IPS-11a (cell line): ENCODE results near the gene RNF151.
A peak's percentile ranks its signal among the peaks of the same experiment; 100 is the strongest.

ENCODE experiments used
- H3K4me3 ChIP-seq: one replicate; pipeline ENCODE4 v1.5.1; 2013; ENCODE audit warnings: low read depth, low read length, control low read depth

Gene RNF151

DNA sequence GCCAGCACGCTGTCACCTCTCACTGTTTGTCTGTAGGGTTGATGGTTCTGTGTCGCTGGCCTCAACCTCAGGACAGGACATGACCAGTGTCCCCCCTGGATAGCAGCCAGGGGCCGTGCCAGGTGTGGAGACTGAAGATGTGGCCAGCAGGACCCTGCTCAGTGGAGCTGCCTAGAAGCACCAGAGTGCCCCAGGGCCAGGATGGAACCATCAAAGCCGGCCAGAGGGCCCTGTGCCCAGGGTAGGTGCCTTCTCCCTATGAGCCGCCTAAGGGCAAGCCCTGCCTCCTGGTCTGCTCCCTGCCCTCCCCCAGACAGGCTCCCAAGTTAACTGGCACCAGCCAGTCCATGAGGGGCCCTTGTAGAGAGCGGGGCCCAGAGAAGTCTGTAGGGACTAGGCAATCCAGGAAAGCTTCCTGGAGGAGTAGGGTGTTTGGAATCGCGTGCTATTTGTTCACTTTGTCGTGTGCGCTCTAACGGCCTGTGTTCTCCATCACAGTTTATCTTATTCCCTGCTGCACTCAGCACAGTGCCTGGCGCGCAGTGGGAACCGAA is 7.9 kb upstream of the RNF151 start:
- H3K4me3 ChIP-seq: peak overlapping the region; percentile 83

DNA sequence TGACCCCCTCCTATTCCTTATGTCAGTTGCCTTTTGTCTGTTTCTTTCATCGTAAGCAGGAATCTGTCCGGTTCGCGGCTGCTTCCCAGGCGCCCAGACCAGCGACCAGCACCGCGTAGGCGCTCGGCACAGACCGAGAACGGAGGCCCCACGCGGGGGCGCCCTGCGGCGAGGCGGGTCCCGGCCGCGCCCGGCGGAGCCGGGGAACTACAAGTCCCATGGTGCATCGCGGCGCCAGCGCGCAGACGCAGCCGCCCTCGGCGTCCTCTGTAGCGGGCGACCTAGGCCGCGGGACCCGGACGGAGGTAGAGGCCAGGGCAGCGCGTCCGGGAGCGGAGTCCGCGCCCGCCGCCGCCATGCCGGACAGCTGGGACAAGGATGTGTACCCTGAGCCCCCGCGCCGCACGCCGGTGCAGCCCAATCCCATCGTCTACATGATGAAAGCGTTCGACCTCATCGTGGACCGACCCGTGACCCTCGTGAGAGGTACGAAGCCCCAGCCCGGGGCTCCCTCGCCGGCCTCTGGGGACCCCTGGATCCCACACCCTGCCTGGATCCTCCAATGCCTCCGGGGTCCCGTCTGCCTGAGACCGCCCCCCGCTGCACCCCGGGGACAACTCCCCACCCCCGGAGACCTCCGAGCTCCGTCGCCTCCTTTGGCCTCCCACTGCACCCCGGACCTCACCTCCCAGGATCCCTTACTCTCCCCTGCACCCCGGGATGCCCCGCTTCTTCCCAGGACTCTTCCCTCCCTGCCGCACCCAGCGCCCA is 7.2 kb upstream of the RNF151 start, which contains the start of gene NDUFB10:
Gene NDUFB10, plus strand, starts transcription at position 270 of the 771 bp plus-strand sequence. Its CDS starts 87 bp downstream, at position 357.
- H3K4me3 ChIP-seq: peak within 1 kb of the TSS; percentile 83

DNA sequence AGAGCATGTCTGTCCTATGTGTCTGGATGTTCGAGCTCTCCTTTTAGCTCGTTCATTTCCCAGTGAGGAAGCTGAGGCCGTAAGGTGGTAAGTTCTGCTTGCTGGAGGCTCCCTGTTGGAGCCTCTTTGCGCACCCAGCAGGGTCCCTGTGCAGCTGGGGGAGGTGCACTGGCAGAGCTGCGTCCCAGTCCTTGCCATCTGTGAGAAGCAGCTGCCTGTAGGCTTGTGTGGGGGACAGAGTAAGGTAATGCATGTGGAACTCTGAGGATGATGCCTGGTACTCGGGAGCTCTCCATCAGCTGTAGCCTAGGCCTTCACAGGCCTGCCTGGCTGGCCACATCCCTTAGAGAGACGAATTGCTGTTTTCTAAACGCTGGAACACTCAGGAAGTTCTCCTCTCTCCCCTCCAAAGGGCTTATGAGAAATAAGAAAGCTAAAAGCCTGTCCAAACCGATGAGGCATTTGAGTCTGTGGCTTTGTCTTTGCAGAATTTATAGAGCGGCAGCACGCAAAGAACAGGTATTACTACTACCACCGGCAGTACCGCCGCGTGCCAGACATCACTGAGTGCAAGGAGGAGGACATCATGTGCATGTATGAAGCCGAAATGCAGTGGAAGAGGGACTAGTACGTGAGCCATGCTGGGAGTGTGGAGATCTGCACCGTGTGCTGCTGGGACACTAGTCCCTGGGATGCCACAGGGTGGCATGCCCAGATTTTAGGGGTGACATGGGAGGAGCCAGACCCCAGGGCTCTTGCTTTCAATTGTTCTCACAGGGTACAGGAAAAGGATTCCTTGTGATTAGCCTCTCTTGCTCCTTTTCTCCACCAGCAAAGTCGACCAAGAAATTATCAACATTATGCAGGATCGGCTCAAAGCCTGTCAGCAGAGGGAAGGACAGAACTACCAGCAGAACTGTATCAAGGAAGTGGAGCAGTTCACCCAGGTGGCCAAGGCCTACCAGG is 5.7 kb upstream of the RNF151 start:
- no peak overlapping the region for H3K4me3 ChIP-seq

DNA sequence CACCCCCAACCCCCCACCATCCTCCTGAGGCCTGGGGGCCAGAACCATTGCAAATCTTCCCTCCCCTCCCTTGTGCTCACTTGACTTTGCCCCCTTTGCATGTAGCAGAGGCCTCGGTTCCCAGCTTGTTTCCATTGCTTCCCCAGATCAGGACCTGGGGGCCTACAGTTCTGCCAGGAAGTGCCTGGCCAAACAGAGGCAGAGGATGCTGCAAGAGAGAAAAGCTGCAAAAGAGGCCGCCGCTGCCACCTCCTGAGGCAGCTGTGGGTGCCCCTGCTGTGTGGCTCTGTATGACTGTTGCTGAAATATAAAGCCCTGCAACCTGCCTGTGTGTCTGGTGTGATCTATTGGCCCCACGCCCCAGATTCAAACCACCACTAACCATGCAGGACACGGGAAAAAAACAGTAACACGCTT is 5.0 kb upstream of the RNF151 start:
- H3K4me3 ChIP-seq: no peak overlapping the region

DNA sequence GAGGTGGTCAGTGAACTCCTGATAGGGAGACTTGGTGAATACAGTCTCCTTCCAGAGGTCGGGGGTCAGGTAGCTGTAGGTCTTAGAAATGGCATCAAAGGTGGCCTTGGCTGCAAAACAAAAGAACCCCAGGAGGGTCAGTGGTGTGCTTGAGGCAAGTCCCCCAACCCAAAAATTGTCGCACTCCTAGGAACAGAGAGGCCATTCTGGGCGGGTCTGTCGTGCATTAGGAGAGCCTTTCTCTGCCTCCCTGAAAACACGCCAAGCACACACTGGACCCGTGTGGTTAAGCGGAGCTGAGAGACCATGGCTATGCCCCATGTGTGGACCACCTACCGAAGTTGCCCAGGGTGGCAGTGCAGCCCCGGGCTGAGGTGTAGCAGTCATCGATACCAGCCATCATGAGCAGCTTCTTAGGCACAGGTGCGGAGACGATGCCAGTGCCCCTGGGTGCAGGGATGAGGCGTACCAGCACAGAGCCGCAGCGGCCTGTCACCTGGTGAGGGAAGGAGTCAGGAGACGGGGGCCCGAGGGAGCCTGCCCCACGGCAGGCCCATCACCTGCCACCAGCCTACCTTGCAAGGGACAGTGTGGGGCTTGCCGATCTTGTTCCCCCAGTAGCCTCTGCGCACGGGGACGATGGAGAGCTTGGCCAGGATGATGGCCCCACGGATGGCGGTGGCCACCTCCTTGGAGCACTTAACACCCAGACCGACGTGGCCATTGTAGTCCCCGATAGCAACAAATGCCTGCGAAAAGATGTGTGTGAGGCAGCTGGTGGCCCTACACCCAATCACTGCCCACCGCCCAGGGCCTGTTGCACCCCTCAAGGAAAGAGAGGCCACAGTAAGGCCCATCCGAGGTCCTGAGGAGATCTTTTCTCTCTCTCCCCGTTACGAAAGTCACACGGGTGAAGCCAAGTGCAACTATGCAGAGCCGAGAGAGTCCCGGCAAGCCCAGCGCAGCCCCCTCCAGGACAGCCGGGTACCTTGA is 4.2 kb upstream of the RNF151 start:
- H3K4me3 ChIP-seq: peak overlapping the region; percentile 93

DNA sequence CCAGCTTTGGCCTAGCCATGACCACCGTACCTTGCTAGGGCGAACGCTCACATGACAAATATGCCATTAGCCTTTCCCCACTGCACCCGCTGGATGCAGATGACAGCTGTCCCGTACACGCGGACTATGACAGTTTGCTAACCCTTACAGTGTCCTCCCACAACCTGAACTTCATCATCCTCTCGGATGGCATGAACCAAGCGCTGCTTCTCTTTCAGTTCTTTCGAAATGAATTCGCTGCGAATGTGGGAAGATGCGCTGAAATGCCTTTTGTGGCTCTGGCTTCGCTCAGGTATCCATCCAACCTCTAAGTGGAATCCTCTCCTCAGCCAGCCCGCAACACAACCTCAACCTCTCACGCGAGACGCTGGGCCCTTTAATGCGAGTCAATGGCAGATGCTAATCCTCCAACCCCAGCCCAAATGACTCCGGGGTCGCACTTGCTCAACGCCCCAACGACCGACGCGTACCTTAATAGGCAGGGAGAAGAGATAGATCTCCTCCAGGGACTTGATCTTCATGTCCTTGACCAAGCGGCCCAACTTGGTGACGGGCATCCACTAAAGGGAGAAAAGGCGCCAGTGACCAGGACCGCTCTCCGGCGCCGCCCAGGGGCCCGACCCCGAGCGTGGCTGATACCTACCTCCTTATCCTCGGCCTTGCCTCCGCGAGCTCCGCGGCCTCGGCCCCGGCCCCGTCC is 2.7 kb upstream of the RNF151 start:
- H3K4me3 ChIP-seq: peak overlapping the region; percentile 93

DNA sequence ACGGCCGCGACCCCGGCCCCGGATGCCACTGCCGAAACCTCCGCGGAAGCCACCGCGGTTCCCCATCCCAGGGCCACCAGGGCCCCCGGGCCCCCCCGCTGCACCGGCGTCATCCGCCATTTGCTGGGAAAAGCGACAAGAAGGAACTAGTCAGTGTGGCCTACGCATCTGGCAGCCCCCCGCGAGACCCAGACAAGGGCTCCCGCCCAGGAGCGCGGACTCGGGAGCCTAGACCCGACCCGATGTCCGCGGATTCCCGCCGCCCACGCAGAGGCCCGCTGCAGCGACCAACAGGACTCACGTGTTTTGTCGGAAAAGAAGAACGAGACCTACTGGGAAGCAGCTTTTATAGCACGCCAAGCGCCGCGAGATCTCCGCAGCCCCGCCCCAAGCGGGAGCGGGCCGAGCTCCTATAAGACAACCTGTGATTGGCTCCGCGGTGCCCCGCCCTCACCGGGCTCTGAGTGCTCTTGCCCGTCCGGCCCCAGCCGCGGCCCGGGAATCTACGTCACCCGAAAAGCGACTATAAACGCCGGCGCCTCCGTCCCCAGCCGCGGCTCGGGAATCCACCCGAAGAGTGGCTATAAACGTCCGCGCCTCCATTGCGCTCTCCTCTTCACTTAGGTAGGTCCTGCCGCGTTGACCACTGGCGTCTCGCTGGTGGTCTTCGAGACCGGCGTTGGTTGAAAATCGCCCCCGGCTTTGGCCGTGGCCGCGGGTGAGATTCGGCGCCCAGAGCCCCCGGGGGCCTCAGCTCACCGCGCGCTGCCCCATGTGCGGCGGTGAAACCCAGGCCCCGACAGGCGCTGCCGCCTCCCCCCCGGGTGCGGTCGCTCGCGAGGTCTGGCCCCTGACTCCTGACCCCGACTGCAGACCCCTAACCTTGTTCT is 1.9 kb upstream of the RNF151 start, which contains the start of gene RPS2:
Gene RPS2, minus strand, starts transcription at position 321 of the 890 bp plus-strand sequence. Its CDS starts 201 bp downstream, at position 120.
- peak within 1 kb of the TSS; percentile 93 for H3K4me3 ChIP-seq

DNA sequence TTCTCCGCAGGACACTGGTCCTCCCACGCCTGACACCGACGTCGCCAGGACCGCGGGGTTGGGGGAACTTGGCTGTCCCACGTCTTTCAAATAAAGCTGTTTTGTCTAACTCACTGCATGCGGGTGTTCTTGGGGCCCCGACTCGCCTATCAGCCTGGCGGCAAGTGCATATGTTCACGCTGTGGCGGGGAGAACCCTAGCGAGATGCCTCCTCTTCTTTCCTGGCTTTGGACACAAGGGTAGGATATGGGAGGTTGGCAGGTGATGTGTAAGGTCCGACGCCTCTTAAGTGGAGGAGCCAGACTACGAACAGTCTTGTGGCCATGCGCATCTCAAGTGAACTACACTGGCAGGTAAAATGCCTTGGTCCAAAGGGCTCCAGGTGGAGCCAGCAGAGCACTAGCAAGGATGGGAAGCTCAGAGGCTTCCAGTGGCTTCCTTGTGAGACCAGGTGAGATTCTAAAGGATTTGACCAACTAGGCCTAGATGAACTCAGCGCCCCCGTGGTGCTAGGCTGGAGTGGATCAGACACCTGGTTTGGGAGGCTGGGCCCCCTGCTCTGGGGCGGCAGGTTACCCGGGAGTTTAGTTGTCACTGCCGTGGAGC is 1.2 kb upstream of the RNF151 start:
- peak overlapping the region; percentile 93 for H3K4me3 ChIP-seq

DNA sequence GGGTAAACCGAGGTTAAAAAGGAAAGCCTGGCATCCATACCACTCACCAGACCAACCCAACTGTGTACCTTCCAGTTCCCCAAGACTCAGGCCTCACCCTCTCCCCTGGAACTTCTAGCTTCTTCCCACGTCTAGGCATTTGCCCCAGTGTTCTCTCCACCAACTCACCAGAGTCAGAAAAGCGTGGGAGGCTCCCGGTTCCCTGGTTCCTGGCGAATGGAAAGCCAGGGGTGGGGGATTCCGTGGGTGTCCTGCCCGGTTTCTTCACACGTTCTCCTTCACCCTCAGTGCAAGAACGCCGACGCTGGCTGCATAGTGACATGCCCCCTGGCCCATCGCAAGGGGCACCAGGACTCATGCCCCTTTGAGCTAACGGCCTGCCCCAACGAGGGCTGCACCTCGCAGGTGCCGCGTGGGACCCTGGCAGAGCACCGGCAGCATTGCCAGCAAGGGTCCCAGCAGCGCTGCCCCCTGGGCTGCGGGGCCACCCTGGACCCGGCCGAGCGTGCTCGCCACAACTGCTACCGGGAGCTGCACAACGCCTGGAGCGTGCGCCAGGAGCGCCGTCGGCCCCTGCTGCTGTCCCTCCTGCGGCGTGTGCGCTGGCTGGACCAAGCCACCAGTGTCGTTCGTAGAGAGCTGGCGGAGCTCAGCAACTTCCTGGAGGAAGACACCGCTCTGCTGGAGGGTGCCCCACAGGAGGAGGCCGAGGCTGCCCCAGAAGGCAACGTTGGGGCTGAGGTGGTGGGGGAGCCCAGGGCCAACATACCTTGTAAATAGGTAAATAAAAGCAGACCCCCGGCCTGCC is 1.7 kb downstream of the RNF151 start:
- no peak overlapping the region for H3K4me3 ChIP-seq

DNA sequence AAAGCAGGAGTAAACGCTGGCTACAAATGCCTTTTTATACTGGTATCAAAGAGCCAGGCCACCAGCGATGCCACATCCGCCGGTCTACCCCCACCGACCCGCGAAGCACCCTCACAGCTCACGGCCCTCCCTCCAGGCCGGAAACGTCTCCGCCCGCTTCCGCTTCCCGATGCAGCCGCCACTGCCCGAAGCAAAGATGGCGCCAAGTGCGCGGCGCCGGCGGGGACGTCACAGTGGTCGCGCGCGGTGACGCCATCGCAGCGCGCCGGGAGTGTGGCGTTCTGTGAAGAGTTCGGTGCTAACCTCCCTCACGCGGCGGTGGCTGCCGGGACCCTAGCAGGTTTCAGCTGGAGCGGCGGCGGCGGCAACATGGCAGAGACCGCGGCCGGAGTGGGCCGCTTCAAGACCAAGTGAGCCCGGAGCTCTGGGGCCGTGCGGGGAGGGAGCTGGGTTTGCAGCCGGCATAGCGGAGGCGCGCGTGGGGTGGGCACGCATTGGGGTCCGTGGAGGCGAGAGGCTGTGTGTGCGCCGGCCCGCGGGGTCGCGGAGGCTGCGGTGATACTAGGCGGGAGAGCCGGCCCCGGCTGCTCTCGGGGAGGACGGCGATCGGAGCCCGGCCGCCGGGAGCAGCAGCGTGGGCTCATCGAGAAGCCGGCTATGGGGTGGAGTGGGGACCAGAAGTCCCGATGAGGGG is 5.3 kb downstream of the RNF151 start, which contains the start of gene TBL3:
Gene TBL3, plus strand, starts transcription at position 258 of the 694 bp plus-strand sequence. Its CDS starts 112 bp downstream, at position 370.
- peak within 1 kb of the TSS; percentile 92 for H3K4me3 ChIP-seq

DNA sequence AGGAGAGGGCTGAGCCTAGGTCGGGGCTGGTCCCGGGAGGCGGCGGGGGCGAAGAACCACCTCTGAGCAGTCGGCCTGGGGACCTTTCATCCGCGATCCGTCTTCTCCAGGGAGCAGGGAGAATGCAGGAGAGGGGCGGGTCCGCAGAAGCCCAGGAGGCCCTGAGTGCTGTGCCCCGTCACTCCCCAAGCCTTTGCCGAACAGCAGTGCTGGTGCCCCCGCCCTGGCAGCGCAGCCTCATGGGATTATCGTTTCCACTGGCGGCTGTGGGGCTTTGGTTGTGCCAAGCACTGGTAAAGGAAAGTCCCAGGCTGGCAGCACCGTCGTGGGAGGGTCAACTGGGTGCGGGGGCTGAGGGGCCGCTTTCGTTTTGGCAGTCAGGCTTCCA is 5.8 kb downstream of the RNF151 start:
- H3K4me3 ChIP-seq: peak overlapping the region; percentile 92

DNA sequence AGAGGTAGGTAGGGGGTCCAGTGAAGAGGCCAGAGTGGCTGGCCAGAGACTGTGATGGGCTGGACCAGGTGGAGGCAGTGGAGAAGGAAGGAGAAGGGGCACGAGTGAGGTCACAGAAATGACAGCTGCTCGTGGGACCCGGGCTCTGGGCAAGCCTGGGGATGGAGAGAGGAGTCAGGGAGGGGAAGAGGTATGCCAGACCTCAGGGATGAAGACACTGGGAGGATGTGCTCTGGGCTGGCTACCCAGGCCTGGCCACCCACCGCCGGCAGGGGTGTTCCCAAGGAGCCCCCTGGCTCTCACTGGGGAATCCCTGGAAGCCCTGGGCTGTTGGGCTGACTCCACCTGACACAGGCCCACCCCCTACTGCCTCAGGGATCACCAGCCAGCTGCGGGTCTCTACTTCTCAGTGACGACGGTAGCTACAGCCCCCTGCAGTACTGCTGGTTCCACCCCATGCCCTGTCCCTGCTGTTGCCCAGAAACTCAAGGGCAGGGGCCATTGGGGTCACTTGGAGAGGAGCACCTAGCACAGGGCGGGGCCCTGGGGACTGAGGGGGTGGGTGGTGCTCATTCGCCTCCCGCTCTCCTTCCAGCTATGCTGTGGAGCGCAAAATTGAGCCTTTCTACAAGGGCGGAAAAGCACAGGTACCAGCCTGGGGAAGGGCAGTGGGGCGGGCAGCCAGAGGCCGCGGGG is 7.0 kb downstream of the RNF151 start:
- H3K4me3 ChIP-seq: no peak overlapping the region

DNA sequence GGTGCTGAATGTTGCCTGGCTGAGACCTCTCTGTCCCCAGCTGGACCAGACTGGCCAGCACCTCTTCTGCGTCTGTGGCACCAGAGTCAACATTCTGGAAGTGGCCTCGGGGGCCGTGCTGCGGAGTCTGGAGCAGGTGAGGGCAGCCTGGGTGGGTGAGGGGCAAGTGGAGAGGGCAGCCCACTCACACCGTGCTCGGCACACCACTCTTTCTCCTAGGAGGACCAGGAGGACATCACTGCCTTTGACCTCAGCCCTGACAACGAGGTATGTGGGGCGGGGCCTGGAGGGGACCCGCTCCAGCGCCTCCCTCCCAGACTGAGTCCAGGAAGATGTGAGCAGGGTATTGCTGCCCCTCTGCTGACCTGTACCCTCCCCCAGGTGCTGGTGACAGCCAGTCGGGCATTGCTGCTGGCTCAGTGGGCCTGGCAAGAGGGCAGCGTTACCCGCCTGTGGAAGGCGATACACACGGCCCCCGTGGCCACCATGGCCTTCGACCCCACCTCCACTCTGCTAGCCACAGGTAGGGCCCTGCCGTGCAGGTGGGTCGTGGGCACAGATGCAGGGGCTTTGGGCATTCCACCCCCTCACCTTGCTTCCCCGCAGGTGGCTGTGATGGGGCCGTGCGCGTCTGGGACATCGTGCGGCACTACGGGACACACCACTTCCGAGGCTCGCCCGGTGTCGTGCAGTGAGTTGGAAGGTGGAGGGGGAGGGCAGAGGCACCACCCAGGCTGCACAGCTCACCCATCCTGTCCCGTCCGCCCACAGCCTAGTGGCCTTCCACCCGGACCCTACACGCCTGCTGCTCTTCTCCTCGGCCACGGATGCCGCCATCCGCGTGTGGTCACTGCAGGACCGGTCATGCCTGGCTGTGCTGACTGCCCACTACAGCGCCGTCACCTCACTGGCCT is 7.8 kb downstream of the RNF151 start:
- no peak overlapping the region for H3K4me3 ChIP-seq

DNA sequence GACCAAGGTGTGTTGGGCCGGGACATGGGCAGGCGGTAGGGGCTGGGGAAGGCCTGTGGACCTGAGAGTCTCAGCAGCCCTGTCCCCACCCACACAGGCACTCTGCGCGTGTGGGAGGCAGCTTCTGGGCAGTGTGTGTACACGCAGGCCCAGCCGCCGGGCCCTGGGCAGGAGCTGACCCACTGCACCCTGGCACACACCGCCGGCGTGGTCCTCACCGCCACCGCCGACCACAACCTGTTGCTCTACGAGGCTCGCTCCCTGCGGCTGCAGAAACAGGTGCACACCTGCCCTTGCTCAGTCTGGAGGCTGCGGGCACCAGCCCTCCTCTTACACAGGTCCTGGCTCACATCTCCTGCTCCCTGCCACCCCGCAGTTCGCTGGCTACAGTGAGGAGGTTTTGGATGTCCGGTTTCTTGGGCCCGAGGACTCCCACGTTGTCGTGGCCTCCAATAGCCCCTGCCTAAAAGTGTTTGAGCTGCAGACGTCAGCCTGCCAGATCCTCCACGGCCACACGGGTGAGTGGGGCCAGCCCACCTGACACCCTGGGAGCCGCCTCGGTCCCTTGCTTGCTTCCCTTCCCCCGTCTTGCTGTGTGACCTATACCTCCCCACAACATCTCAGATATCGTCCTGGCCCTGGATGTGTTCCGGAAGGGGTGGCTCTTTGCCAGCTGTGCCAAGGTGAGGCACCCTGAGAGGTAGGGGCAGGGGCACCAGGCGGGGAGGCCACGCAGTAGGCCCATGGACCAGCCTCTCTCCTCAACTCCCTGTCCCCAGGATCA is 9.0 kb downstream of the RNF151 start:
- no peak overlapping the region for H3K4me3 ChIP-seq
